ENCODE data around the gene NAT10.

NAT10 gene

DNA sequence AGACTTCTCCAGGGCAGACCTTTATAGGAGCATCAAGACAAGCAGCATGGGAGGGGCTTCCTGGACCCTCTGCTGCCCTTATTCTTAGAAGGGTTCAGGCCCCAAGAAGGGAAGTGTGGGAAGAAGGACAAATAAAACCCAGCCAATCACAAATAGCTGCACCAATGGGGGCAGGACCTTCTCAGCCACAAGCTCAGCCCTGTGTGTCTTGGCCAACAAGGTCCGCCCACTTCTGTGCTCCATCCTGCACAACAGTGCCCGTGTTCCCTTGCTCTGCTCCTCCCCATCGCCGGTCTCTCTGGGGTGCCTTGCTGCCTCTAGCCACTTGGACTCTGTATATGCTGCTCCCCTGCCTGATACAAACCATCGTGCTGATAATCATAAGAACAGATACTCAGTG, 86.1 kb downstream of the NAT10 start:
- no peak for DNase-seq

DNA sequence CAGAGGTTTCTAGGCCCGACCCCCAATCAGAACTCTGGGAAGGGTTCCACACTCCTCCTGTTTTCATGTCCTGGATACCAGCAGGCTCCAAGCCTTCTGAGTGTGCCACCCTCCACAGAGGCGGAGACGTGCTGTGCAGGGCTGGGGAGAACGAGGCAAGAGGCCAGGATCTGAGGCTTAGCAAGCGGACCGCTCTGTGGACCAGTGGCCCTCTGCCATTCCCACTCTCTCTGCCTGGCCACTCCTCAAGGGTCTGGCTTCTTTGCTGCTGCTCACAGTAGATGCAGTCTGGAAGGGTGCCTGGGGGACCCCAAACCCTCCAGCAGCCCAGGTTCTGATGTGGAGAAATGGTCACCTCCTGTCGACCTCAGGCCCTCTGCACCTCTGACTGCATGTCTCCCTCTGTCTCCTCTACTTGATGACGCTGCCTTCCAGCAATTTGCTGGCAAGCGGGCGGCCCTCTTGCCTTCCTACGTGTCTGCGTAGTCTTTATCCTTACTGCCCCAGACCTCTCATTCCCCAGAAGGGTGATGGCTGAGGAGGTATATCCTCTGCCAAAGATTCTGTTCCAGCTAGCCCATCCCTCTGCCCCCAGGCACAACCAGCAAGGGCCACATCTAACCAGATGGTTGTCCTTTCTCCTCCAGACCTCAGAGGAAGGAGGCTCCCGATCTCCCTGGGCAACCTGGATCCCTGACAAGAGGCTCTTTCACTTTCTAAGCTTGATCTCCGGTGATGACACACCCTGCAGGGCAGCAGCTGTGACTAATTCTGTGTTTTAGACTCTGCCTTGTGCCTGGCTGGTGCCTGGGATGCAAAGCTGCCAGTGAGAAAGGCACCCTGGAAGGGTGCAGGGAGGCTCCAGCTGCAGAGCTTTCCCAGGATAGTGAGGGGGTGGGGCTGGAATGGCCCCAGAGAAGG, 87.3 kb downstream of the NAT10 start:
- DNase-seq = no peak

DNA sequence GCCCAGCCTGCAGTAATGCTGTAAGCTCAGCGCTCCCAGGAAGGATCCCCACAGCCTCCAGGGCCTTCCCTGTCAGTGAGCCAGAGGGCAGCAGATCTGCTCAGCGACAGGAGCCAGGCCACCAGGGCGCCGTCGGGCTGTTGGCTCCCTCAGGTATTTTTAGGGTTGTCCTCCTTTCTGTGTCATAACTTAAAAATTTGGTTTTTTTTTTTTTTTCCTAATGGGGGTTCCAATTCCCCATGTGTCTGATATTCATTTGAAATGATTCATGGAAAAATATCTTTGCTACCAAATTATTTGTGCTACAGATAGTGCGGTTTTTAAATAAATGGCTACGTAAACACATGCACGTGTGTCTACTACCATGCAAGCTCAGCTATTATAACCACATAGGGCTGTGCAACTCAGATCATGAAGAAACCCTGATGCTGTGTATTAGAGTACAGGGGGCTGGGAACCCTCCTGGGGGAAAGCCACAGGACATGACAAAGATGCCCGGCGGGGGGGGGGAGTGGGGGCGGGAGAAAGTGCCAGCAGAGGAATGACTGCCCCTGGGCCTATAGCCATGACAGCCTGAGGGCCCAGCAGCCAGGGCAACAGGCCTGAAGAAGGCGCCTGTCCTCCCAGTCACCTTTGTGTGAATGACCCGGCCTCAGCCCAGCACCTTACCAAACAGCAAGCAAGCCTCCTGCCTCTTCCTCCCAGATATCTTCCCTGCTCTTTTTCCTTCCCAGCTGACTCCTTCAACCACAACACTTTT, 89.3 kb downstream of the NAT10 start:
- no peak for DNase-seq
